Liver (tissue), 9 donors: ENCODE data around the gene C11orf68. TPM values are rescaled to one million over a fixed set of nuclear protein-coding genes. Genes with fewer than 3 reads are reported as not detected.

Source experiments
- DNase-seq: peaks from one replicate; pipeline ENCODE4 v3.0.0-alpha.2; 2017; ENCODE audit warnings: low spot score
- H3K27ac ChIP-seq, 2 donors: one replicate each; pipeline ENCODE4 v1.7.0; 2013; ENCODE audit warnings: inconsistent platforms in 2 of 2, low read length in 2 of 2, control low read depth in 1 of 2, low read depth in 1 of 2, mild to moderate bottlenecking in 1 of 2
- H3K27me3 ChIP-seq, 4 donors: one replicate each; pipeline versions ENCODE4 v1.6.1 to v1.7.0; 2013; ENCODE audit warnings: low read length in 3 of 4, inconsistent platforms in 1 of 4, mild to moderate bottlenecking in 1 of 4, moderate library complexity in 1 of 4; ENCODE audit not compliant: control insufficient read depth in 4 of 4, insufficient read depth in 4 of 4
- H3K36me3 ChIP-seq, 4 donors: one replicate each; pipeline versions ENCODE4 v1.6.1 to v1.7.0; 2013; ENCODE audit warnings: low read length in 3 of 4, mild to moderate bottlenecking in 3 of 4, low read depth in 1 of 4, moderate library complexity in 1 of 4; ENCODE audit not compliant: control insufficient read depth in 4 of 4, insufficient read depth in 3 of 4
- H3K4me1 ChIP-seq, 4 donors: one replicate each; pipeline versions ENCODE4 v1.6.1 to v1.7.0; 2013; ENCODE audit warnings: low read length in 3 of 4, mild to moderate bottlenecking in 3 of 4, moderate library complexity in 1 of 4; ENCODE audit not compliant: control insufficient read depth in 4 of 4, insufficient read depth in 4 of 4
- H3K4me3 ChIP-seq, 3 donors: one replicate each; pipeline versions ENCODE4 v1.6.1 to v1.7.0; 2013; ENCODE audit warnings: low read length in 3 of 3, control low read depth in 1 of 3, low read depth in 1 of 3, mild to moderate bottlenecking in 1 of 3
- H3K9ac ChIP-seq, 2 donors: one replicate each; pipeline ENCODE4 v1.7.0; 2013; ENCODE audit warnings: low read length in 2 of 2, mild to moderate bottlenecking in 2 of 2, moderate library complexity in 2 of 2, control low read depth in 1 of 2, low read depth in 1 of 2
- H3K9me3 ChIP-seq, 4 donors: one replicate each; pipeline versions ENCODE4 v1.6.1 to v1.7.0; 2013; ENCODE audit warnings: low read length in 3 of 4; ENCODE audit not compliant: control insufficient read depth in 4 of 4
- EGR1 ChIP-seq, 2 donors: IDR thresholded peaks; 2 replicates each; pipeline ENCODE4 v1.6.1; 2016 to 2018; ENCODE audit warnings: antibody characterized with exemption in 2 of 2, low read depth in 2 of 2
- FOXA2 ChIP-seq: IDR thresholded peaks from 2 replicates; pipeline ENCODE4 v1.6.1; 2016; ENCODE audit warnings: antibody characterized with exemption
- GABPA ChIP-seq, 2 donors: IDR thresholded peaks in 1 of 2; conservative IDR thresholded peaks in 1 of 2; 2 replicates each; pipeline ENCODE4 v1.6.1; 2016; ENCODE audit warnings: antibody characterized with exemption in 2 of 2, mild to moderate bottlenecking in 1 of 2, moderate library complexity in 1 of 2
- HNF4A ChIP-seq, 2 donors: conservative IDR thresholded peaks; 2 replicates each; pipeline ENCODE4 v1.6.1; 2016; ENCODE audit warnings: antibody characterized with exemption in 2 of 2, mild to moderate bottlenecking in 2 of 2
- HNF4G ChIP-seq: IDR thresholded peaks from 2 replicates; pipeline ENCODE4 v1.6.1; 2016; ENCODE audit warnings: antibody characterized with exemption
- NR2F2 ChIP-seq: IDR thresholded peaks from 2 replicates; pipeline ENCODE4 v1.6.1; 2016; ENCODE audit warnings: antibody characterized with exemption
- RXRA ChIP-seq, 2 donors: IDR thresholded peaks; 2 replicates each; pipeline ENCODE4 v1.6.1; 2017 to 2018; ENCODE audit warnings: antibody characterized with exemption in 2 of 2, mild to moderate bottlenecking in 1 of 2
- SP1 ChIP-seq: IDR thresholded peaks from 2 replicates; pipeline ENCODE4 v1.6.1; 2018; ENCODE audit warnings: antibody characterized with exemption, mild to moderate bottlenecking
- TAF1 ChIP-seq: conservative IDR thresholded peaks from 2 replicates; pipeline ENCODE4 v1.6.1; 2016; ENCODE audit warnings: antibody characterized with exemption, mild to moderate bottlenecking
- YY1 ChIP-seq: IDR thresholded peaks from 2 replicates; pipeline ENCODE4 v1.6.1; 2016; ENCODE audit warnings: antibody characterized with exemption, mild to moderate bottlenecking
- WGBS: extraction: QIAGEN DNeasy Blood & Tissue Kit; methylation state at CpG from one replicate; pipeline ENCODE4 v1.1.7; 2013; 5-methylcytosine and 5-hydroxymethylcytosine counted together
- polyA plus RNA-seq, 2 donors: library from polyadenylated mRNA; stranded (reverse) in 1 of 2; unstranded in 1 of 2; fragments of 200-250 nt in 1 of 2; fragments of >200 nt in 1 of 2; fragmentation: Nextera tagmentation in 1 of 2; extraction: Ambion mirVana in 1 of 2; gene quantifications; one replicate each; pipeline versions ENCODE4 v1.2.1 to v1.2.3, GENCODE V29; 2013 to 2015
- total RNA-seq, 2 donors: library from RNA; depleted of rRNA; stranded (reverse); fragments of >200 nt; gene quantifications; one replicate each; pipeline ENCODE4 v1.2.3, GENCODE V29; 2014
- TF ChIP-seq, protein P1 (sequence below): fragments of 150-350 bp; IDR thresholded peaks from 2 replicates; pipeline ENCODE4 v1.5.1; 2017; ENCODE audit warnings: improper control_type of control experiment, low read depth, low read length; ENCODE audit not compliant: missing input control
- TF ChIP-seq, protein P2 (sequence below): IDR thresholded peaks from 2 replicates; pipeline ENCODE4 v1.6.1; 2016; ENCODE audit warnings: antibody characterized with exemption
- TF ChIP-seq, protein P3 (sequence below): IDR thresholded peaks from 2 replicates; pipeline ENCODE4 v1.6.1; 2016; ENCODE audit warnings: antibody characterized with exemption
- TF ChIP-seq, protein P4 (sequence below): IDR thresholded peaks from 2 replicates; pipeline ENCODE4 v1.6.1; 2016; ENCODE audit warnings: antibody characterized with exemption, mild to moderate bottlenecking
- donor health status: healthy.
- donor health status: healthy.
- donor health status: healthy.
- donor health status: healthy.
- donor health status: healthy.

Gene C11orf68
- total and polyA plus RNA-seq, 4 donors, result 4.4 to 15.4 (median 11.2) TPM

DNA sequence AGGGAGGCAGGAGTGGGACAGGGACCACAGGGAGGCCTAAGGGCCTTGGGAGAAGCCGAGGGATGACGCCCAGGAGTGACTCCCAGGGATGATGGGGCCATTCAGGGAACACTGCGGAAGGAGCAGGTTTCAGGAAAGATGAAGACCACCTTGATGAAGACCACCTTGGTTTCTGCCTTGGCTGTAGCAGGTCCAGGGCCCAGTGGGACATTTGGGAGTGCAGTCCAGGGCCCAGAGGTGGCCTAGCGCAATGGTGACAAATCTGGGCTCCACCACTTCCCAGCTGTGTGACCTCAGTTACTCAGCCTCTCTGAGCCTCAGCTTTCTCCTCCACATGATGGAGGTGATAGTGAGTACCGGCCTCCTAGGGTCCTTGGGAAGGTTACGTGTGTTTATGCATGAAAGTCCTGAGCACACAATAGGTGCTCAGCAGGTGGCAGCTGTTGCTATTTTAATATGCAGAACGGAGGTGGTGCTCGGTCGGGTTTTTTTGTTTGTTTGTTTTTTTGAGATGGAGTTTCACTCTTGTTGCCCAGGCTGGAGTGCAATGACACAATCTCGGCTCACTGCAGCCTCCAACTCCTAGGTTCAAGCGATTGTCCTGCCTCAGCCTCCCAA lies 27.2 kb upstream of the C11orf68 start:
- H3K9ac ChIP-seq, result no peak overlapping the region
- H3K9me3 ChIP-seq, result no peaks in the 10 kb centered on the region
- H3K27me3 ChIP-seq, result no peaks in the 10 kb centered on the region
- no peaks in the 10 kb centered on the region for H3K36me3 ChIP-seq
- no peak overlapping the region for H3K4me3 ChIP-seq
- TF ChIP-seq, protein P1, sequence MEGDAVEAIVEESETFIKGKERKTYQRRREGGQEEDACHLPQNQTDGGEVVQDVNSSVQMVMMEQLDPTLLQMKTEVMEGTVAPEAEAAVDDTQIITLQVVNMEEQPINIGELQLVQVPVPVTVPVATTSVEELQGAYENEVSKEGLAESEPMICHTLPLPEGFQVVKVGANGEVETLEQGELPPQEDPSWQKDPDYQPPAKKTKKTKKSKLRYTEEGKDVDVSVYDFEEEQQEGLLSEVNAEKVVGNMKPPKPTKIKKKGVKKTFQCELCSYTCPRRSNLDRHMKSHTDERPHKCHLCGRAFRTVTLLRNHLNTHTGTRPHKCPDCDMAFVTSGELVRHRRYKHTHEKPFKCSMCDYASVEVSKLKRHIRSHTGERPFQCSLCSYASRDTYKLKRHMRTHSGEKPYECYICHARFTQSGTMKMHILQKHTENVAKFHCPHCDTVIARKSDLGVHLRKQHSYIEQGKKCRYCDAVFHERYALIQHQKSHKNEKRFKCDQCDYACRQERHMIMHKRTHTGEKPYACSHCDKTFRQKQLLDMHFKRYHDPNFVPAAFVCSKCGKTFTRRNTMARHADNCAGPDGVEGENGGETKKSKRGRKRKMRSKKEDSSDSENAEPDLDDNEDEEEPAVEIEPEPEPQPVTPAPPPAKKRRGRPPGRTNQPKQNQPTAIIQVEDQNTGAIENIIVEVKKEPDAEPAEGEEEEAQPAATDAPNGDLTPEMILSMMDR, result no peak
- TF ChIP-seq TAF1 (no peak), FOXA2 (no peak), GABPA (IDR thresholded peaks at IDR 0.05 in 1 of 2, conservative IDR thresholded peaks at IDR 0.05 in 1 of 2) (no peak), NR2F2 (no peak), RXRA (IDR thresholded peaks at IDR 0.05) (no peak), SP1 (no peak)
- WGBS, result 93% methylated on average over 11 of the region's 11 CpGs
- no peak overlapping the region for H3K27ac ChIP-seq
- H3K4me1 ChIP-seq, result peaks cover 0 to 2% (median 0%) of the 10 kb centered on the region in 4 donors
- DNase-seq, result no peak

DNA sequence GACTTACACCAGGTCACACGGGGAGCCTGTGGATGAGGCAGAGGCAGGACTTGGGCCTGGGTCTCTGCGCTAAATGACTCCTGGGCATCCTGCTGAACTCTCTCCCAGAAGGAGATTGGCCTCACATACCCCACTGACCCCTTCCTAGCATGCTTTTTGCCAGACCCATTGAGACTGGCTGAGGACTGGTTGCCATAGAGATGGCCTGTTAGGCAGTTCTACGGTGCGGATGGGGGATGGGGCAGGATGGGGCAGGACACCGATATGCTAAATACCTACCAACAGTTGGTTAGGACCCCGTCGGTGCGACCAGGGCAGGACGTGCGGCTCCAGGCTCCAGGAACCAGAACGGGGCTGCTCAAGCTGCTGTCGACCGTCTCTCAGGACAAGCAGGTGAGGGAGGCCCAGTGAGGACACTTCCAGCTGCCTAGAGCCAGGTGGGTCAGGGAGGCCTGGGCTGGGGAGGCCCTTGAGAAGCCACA lies 26.6 kb upstream of the C11orf68 start, which contains the start of gene TSGA10IP:
Gene TSGA10IP (plus strand): TSS at position 51 of the 482 bp plus-strand sequence. CDS start 196 bp downstream, at position 247.
- WGBS, result 88% methylated on average over 13 of the region's 13 CpGs
- no peak within 1 kb of the TSS for H3K9ac ChIP-seq
- no peak for DNase-seq
- no peaks in the 10 kb centered on the region for H3K36me3 ChIP-seq
- H3K4me3 ChIP-seq, result no peak within 1 kb of the TSS
- TF ChIP-seq RXRA (IDR thresholded peaks at IDR 0.05) (no peak), EGR1 (IDR thresholded peaks at IDR 0.05; ENCODE audit: low read depth in 2 of 2) (no peak), TAF1 (no peak), NR2F2 (no peak), HNF4G (no peak), YY1 (no peak), HNF4A (conservative IDR thresholded peaks at IDR 0.05) (no peak), SP1 (no peak)
- TF ChIP-seq, protein P2, sequence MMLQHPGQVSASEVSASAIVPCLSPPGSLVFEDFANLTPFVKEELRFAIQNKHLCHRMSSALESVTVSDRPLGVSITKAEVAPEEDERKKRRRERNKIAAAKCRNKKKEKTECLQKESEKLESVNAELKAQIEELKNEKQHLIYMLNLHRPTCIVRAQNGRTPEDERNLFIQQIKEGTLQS, result no peak
- TF ChIP-seq, protein P3, sequence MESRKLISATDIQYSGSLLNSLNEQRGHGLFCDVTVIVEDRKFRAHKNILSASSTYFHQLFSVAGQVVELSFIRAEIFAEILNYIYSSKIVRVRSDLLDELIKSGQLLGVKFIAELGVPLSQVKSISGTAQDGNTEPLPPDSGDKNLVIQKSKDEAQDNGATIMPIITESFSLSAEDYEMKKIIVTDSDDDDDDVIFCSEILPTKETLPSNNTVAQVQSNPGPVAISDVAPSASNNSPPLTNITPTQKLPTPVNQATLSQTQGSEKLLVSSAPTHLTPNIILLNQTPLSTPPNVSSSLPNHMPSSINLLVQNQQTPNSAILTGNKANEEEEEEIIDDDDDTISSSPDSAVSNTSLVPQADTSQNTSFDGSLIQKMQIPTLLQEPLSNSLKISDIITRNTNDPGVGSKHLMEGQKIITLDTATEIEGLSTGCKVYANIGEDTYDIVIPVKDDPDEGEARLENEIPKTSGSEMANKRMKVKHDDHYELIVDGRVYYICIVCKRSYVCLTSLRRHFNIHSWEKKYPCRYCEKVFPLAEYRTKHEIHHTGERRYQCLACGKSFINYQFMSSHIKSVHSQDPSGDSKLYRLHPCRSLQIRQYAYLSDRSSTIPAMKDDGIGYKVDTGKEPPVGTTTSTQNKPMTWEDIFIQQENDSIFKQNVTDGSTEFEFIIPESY, result no peak
- TF ChIP-seq, protein P4, sequence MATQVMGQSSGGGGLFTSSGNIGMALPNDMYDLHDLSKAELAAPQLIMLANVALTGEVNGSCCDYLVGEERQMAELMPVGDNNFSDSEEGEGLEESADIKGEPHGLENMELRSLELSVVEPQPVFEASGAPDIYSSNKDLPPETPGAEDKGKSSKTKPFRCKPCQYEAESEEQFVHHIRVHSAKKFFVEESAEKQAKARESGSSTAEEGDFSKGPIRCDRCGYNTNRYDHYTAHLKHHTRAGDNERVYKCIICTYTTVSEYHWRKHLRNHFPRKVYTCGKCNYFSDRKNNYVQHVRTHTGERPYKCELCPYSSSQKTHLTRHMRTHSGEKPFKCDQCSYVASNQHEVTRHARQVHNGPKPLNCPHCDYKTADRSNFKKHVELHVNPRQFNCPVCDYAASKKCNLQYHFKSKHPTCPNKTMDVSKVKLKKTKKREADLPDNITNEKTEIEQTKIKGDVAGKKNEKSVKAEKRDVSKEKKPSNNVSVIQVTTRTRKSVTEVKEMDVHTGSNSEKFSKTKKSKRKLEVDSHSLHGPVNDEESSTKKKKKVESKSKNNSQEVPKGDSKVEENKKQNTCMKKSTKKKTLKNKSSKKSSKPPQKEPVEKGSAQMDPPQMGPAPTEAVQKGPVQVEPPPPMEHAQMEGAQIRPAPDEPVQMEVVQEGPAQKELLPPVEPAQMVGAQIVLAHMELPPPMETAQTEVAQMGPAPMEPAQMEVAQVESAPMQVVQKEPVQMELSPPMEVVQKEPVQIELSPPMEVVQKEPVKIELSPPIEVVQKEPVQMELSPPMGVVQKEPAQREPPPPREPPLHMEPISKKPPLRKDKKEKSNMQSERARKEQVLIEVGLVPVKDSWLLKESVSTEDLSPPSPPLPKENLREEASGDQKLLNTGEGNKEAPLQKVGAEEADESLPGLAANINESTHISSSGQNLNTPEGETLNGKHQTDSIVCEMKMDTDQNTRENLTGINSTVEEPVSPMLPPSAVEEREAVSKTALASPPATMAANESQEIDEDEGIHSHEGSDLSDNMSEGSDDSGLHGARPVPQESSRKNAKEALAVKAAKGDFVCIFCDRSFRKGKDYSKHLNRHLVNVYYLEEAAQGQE, result no peak
- peaks cover 0 to 2% (median 0%) of the 10 kb centered on the region in 4 donors for H3K4me1 ChIP-seq
- no peaks in the 10 kb centered on the region for H3K9me3 ChIP-seq
- H3K27me3 ChIP-seq, result no peaks in the 10 kb centered on the region
- H3K27ac ChIP-seq, result no peak within 1 kb of the TSS
